Measurements from ENCODE around the gene AGO1. TPM values are rescaled to one million over a fixed set of nuclear protein-coding genes. Genes with fewer than 3 reads are reported as not detected.

The AGO1 gene
- total and polyA plus RNA-seq, 10 of the 15 experiments (the other 5 are each of a cell fraction or from before 2014, with no cell fraction given) = 1.8 to 24.0 (median 8.1) TPM

- TF ChIP-seq USF2 (IDR thresholded peaks at IDR 0.05; ENCODE audit: borderline replicate concordance, low read depth, low read length) = no peak
- TF ChIP-seq IKZF2 (IDR thresholded peaks at IDR 0.05) = peak; percentile 26 to 35; a peak in 2 of 4 replicates
- TF ChIP-seq E4F1 (IDR thresholded peaks at IDR 0.05; ENCODE audit: borderline replicate concordance, partially characterized antibody) = no peak
- no peak for TF ChIP-seq IRF3 (IDR thresholded peaks at IDR 0.05)
- no peak for TF ChIP-seq CBFB (IDR thresholded peaks at IDR 0.05; ENCODE audit: low read depth)
- TF ChIP-seq TBL1XR1 (IDR thresholded peaks at IDR 0.05; ENCODE audit: low read depth, low read length) = no peak
- TF ChIP-seq EZH2 (IDR thresholded peaks at IDR 0.05; ENCODE audit: borderline replicate concordance, control insufficient read depth, low read depth, low read length) = no peak
- TF ChIP-seq EP300 (IDR thresholded peaks at IDR 0.05; ENCODE audit: borderline replicate concordance in 1 of 2, control insufficient read depth in 1 of 2, low read depth in 2 of 2, low read length in 2 of 2) = peak in 1 of 2 experiments; percentile 66; a peak in 1 of 4 replicates
- TF ChIP-seq MXI1 (IDR thresholded peaks at IDR 0.05; ENCODE audit: low read depth, low read length) = no peak
- no peak for TF ChIP-seq NFXL1 (IDR thresholded peaks at IDR 0.05; ENCODE audit: borderline replicate concordance)
- peak; percentile 49; the same call in 1 of the 2 replicates for TF ChIP-seq ATF7 (IDR thresholded peaks at IDR 0.05; ENCODE audit: low read depth)
- no peak for TF ChIP-seq CBX5 (IDR thresholded peaks at IDR 0.05; ENCODE audit: low read depth)
- TF ChIP-seq MYB (IDR thresholded peaks at IDR 0.05; ENCODE audit: borderline replicate concordance, low read depth, low read length) = no peak
- no peak for TF ChIP-seq ZBTB11 (CRISPR knock-in tag; IDR thresholded peaks at IDR 0.05)
Measured at GRCh38 chr1:35935442-35936388, 52.7 kb downstream of the AGO1 start (continued).
